Measurements from ENCODE around the gene BAZ1B.
"Not testable (repeated sequence)": the region's sequence is repeated elsewhere in the genome, so short reads cannot be mapped to it uniquely, and the experiment has no call there.

Gene BAZ1B

DNA sequence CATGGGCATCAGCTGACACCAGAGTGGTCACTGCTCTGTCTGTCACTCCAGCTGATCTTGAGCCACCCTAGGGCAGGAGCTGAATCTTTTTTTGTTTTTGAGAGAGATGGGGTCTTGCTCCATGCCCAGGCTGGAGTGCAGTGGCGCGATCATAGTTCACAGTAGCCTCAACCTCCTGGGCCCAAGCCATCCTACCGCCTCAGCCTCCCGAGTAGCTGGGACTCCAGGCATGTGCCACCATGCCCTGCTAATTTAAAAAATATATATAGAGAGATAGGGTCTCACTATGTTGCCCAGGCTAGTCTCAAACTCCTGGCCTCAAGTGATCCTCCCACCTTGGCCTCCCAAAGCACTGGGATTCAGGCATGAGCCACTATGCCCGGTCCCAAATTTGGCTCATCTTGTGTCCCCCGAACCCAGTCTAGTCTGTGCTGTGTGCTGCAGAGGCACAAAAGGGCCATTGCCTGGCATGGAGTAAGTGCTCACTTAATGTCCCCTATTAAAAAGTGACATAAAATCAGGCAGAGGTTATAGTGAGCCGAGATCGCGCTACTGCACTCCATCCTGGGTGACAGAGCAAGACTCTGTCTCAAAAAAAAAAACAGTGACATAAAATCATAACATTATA lies 96.6 kb downstream of the BAZ1B start:
- Histone ChIP-seq H3K4me2 (ENCODE audit: low read depth, low read length, poor library complexity, severe bottlenecking) (no peak overlapping the region), H3K36me3 (ENCODE audit: low read length) (no peaks in the 10 kb centered on the region), H3K79me2 (ENCODE audit: insufficient read depth, low read length) (no peaks in the 10 kb centered on the region), H3F3A (ENCODE audit: insufficient read depth) (no peaks in the 10 kb centered on the region), H4K20me1 (ENCODE audit: low read depth, low read length) (no peaks in the 10 kb centered on the region), H3K27ac (ENCODE audit: low read depth, low read length) (no peak overlapping the region), H3K4me3 (ENCODE audit: insufficient read depth, low read length, poor library complexity, severe bottlenecking) (no peak overlapping the region), H3K9me3 (ENCODE audit: insufficient read depth, low read length) (no peaks in the 10 kb centered on the region), H2AFZ (ENCODE audit: low read depth, low read length, severe bottlenecking) (no peak overlapping the region), H3K27me3 (ENCODE audit: low read length) (no peaks in the 10 kb centered on the region), H3K9me2 (replicated peaks; ENCODE audit: insufficient read depth, low read length) (no peaks in the 10 kb centered on the region), H3K9ac (ENCODE audit: low read length) (no peak overlapping the region)
- TF ChIP-seq, protein P1, sequence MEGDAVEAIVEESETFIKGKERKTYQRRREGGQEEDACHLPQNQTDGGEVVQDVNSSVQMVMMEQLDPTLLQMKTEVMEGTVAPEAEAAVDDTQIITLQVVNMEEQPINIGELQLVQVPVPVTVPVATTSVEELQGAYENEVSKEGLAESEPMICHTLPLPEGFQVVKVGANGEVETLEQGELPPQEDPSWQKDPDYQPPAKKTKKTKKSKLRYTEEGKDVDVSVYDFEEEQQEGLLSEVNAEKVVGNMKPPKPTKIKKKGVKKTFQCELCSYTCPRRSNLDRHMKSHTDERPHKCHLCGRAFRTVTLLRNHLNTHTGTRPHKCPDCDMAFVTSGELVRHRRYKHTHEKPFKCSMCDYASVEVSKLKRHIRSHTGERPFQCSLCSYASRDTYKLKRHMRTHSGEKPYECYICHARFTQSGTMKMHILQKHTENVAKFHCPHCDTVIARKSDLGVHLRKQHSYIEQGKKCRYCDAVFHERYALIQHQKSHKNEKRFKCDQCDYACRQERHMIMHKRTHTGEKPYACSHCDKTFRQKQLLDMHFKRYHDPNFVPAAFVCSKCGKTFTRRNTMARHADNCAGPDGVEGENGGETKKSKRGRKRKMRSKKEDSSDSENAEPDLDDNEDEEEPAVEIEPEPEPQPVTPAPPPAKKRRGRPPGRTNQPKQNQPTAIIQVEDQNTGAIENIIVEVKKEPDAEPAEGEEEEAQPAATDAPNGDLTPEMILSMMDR (IDR thresholded peaks at IDR 0.05; ENCODE audit: insufficient read depth, low read length, poor library complexity, severe bottlenecking) = no peak
- TF ChIP-seq EZH2phosphoT487 (conservative IDR thresholded peaks at IDR 0.05; ENCODE audit: low read length) = no peak

DNA sequence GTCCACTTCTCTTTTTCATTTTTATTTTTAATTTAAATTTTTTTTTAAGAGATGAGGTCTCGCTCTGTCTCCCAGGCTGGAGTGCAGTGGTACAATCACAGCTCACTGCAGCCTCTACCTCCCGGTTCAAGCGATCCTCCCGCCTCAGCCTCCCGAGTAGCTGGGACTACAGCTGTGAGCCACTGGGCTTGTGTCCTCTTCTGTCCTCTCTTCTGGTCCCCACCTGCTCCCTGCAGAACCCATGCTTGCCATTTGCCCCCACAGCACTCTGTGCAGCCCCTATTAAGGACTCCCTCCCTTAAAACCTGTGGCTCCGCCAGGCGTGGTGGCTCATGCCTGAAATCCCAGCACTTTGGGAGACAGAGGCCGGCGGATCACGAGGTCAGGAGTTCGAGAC lies 97.6 kb downstream of the BAZ1B start:
- H3K36me3 ChIP-seq (ENCODE audit: low read length) = no peaks in the 10 kb centered on the region
- H3F3A ChIP-seq (ENCODE audit: insufficient read depth) = no peaks in the 10 kb centered on the region
- H3K4me2 ChIP-seq (ENCODE audit: low read depth, low read length, poor library complexity, severe bottlenecking) = no peak overlapping the region
- no peaks in the 10 kb centered on the region for H3K79me2 ChIP-seq (ENCODE audit: insufficient read depth, low read length)
- no peak overlapping the region for H3K27ac ChIP-seq (ENCODE audit: low read depth, low read length)
- no peak for TF ChIP-seq EZH2phosphoT487 (conservative IDR thresholded peaks at IDR 0.05; ENCODE audit: low read length)
- TF ChIP-seq, protein P1 (IDR thresholded peaks at IDR 0.05; ENCODE audit: insufficient read depth, low read length, poor library complexity, severe bottlenecking) = no peak
- H3K27me3 ChIP-seq (ENCODE audit: low read length) = no peaks in the 10 kb centered on the region
- no peaks in the 10 kb centered on the region for H4K20me1 ChIP-seq (ENCODE audit: low read depth, low read length)
- H3K9me2 ChIP-seq (replicated peaks; ENCODE audit: insufficient read depth, low read length) = no peaks in the 10 kb centered on the region
- H2AFZ ChIP-seq (ENCODE audit: low read depth, low read length, severe bottlenecking) = no peak overlapping the region
- H3K9me3 ChIP-seq (ENCODE audit: insufficient read depth, low read length) = no peaks in the 10 kb centered on the region
- H3K9ac ChIP-seq (ENCODE audit: low read length) = no peak overlapping the region
- H3K4me3 ChIP-seq (ENCODE audit: insufficient read depth, low read length, poor library complexity, severe bottlenecking) = no peak overlapping the region

DNA sequence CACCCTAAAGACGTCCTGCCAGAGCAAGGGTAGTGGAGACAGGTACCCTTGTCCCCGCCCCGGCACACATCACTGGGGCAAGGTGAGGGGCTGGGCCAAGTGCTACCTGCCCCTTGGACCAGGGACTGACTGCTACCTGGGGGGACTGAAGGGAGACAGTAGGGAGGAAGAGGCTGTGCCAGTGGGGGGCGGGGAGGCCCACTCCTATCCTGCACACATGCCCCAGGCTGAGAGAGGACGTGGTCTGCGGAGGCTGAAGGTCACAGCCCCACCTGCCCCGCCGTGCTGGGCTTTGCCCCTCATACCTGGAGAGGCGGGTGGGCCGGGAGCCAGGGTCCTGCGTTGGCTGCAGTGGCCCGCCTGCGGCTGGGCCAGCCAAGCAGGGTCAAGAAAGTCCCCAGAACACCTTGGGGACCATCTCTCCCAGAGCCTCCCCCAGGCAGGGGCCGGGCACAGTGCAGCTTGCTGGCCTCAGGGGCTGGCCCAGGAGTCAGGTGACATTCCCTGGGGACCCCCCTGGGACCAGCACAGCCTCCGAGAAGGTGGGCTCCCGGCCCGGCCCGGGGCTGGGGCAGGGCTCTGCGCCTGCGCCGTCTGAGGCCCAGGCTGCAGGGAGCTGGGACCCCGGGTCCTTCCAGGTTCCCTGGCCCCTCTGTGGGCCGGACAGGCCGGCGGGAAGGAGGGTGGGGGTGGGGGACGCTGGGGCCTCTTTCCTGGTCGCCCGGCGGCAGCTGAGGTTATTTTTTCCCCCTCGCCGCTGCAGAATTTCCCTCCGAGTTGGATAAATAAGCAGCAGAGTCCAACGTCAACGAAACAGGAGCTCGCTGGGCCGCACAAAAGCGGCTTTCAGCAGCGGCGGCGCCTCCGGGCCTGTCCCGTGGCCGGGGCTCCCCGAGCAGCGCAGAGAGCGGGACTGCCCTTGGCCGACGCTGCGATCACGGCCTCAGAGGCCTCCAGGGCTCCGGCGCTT lies 98.3 kb downstream of the BAZ1B start:
- H3K79me2 ChIP-seq (ENCODE audit: insufficient read depth, low read length) = no peaks in the 10 kb centered on the region
- no peak overlapping the region for H3K27ac ChIP-seq (ENCODE audit: low read depth, low read length)
- TF ChIP-seq, protein P1 (IDR thresholded peaks at IDR 0.05; ENCODE audit: insufficient read depth, low read length, poor library complexity, severe bottlenecking) = no peak
- TF ChIP-seq EZH2phosphoT487 (conservative IDR thresholded peaks at IDR 0.05; ENCODE audit: low read length) = no peak
- no peak overlapping the region for H3K4me3 ChIP-seq (ENCODE audit: insufficient read depth, low read length, poor library complexity, severe bottlenecking)
- no peaks in the 10 kb centered on the region for H3F3A ChIP-seq (ENCODE audit: insufficient read depth)
- no peaks in the 10 kb centered on the region for H3K9me2 ChIP-seq (replicated peaks; ENCODE audit: insufficient read depth, low read length)
- H3K9ac ChIP-seq (ENCODE audit: low read length) = no peak overlapping the region
- no peaks in the 10 kb centered on the region for H3K36me3 ChIP-seq (ENCODE audit: low read length)
- H3K9me3 ChIP-seq (ENCODE audit: insufficient read depth, low read length) = no peaks in the 10 kb centered on the region
- H4K20me1 ChIP-seq (ENCODE audit: low read depth, low read length) = no peaks in the 10 kb centered on the region
- no peak overlapping the region for H3K4me2 ChIP-seq (ENCODE audit: low read depth, low read length, poor library complexity, severe bottlenecking)
- no peaks in the 10 kb centered on the region for H3K27me3 ChIP-seq (ENCODE audit: low read length)
- no peak overlapping the region for H2AFZ ChIP-seq (ENCODE audit: low read depth, low read length, severe bottlenecking)

DNA sequence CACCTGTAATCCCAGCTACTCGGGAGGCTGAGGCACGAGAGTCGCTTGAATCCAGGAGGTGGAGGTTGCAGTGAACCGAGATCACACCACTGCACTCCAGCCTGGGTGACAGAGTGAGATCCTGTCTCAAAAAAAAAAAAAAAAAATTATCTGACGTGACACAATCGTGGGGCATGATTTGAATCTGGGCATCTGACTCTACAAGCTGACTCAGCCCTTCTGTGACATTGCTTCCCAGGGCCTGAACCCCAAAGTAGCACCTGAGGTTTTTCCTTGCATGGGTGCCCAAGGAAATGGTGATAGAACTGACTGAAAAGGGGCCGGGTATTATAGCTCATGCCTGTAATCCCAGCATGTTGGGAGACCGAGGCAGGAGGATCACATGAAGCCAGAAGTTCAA lies 101.5 kb downstream of the BAZ1B start:
- not testable (repeated sequence) for H3F3A ChIP-seq (ENCODE audit: insufficient read depth); H3K27ac ChIP-seq (ENCODE audit: low read depth, low read length); H4K20me1 ChIP-seq (ENCODE audit: low read depth, low read length); H2AFZ ChIP-seq (ENCODE audit: low read depth, low read length, severe bottlenecking); H3K36me3 ChIP-seq (ENCODE audit: low read length); H3K4me3 ChIP-seq (ENCODE audit: insufficient read depth, low read length, poor library complexity, severe bottlenecking); H3K79me2 ChIP-seq (ENCODE audit: insufficient read depth, low read length); H3K27me3 ChIP-seq (ENCODE audit: low read length); H3K9me2 ChIP-seq (replicated peaks; ENCODE audit: insufficient read depth, low read length); H3K9ac ChIP-seq (ENCODE audit: low read length); H3K9me3 ChIP-seq (ENCODE audit: insufficient read depth, low read length); H3K4me2 ChIP-seq (ENCODE audit: low read depth, low read length, poor library complexity, severe bottlenecking)

DNA sequence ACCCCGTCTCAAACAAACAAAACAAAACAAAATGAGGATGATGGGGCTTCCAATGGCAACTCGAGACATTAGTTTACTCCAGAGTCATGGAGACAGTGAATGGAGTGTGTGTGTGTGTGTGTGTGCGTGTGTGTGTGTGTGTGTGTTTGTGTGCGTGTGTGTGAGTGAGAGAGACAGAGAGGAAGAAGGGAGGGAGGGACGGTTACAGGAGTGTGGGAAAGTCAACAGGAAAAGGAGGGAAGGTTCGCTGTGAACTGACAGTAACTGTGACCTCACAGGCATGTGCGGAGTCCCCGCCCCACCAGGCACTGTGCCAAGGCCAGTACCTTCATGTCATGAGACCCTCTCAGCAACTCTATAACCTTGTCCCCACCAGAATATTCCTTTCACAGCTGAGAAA lies 102.1 kb downstream of the BAZ1B start:
- not testable (repeated sequence) for H3K4me3 ChIP-seq (ENCODE audit: insufficient read depth, low read length, poor library complexity, severe bottlenecking); H3K4me2 ChIP-seq (ENCODE audit: low read depth, low read length, poor library complexity, severe bottlenecking); H2AFZ ChIP-seq (ENCODE audit: low read depth, low read length, severe bottlenecking); H4K20me1 ChIP-seq (ENCODE audit: low read depth, low read length); H3K27ac ChIP-seq (ENCODE audit: low read depth, low read length); H3K27me3 ChIP-seq (ENCODE audit: low read length); H3K36me3 ChIP-seq (ENCODE audit: low read length); H3F3A ChIP-seq (ENCODE audit: insufficient read depth); H3K79me2 ChIP-seq (ENCODE audit: insufficient read depth, low read length); H3K9me2 ChIP-seq (replicated peaks; ENCODE audit: insufficient read depth, low read length); H3K9me3 ChIP-seq (ENCODE audit: insufficient read depth, low read length); H3K9ac ChIP-seq (ENCODE audit: low read length)

All from SU-DHL-6 (cell line).